K562 (cell line): ENCODE measurements around the gene TMEM43. TPM values are rescaled to one million over a fixed set of nuclear protein-coding genes. Genes with fewer than 3 reads are reported as not detected.

Experiments used
- E2F8 ChIP-seq: fragments of 450-650 bp; IDR thresholded peaks from 2 replicates; pipeline ENCODE4 v1.7.1; 2018; ENCODE audit warnings: mild to moderate bottlenecking, low read depth; ENCODE audit not compliant: partially characterized antibody
- FOSL1 ChIP-seq: fragments of 200-800 bp; sonication (Bioruptor generic); conservative IDR thresholded peaks from 2 replicates; pipeline ENCODE4 v1.6.1; 2016; ENCODE audit warnings: missing genetic modification characterization, missing compliant biosample characterization
- FUS ChIP-seq: fragments of 200-400 bp; formaldehyde crosslinking; optimal IDR thresholded peaks from 2 replicates; pipeline ENCODE3; 2017; ENCODE audit warnings: low read depth, low read length
- NKRF ChIP-seq: fragments of 450-650 bp; IDR thresholded peaks from 2 replicates; pipeline ENCODE4 v1.6.1; 2016; ENCODE audit warnings: borderline replicate concordance
- NR1H2 ChIP-seq: sonication (generic); formaldehyde crosslinking; IDR thresholded peaks from 2 replicates; pipeline ENCODE4 v1.4.0; 2020; ENCODE audit warnings: mild to moderate bottlenecking, missing genetic modification reagents
- PML ChIP-seq: IDR thresholded peaks from 2 replicates; pipeline ENCODE4 v1.6.1; 2012; ENCODE audit warnings: low read length, inconsistent platforms
- SIRT6 ChIP-seq: IDR thresholded peaks from one replicate; pipeline ENCODE4 v1.6.1; 2012; ENCODE audit warnings: low read depth, mild to moderate bottlenecking, control low read depth, inconsistent platforms, low read length, moderate library complexity
- STAT6 ChIP-seq: sonication (generic); formaldehyde crosslinking; IDR thresholded peaks from 2 replicates; pipeline ENCODE4 v1.8.1; 2023; ENCODE audit warnings: mild to moderate bottlenecking, missing genetic modification reagents
- SUPT5H ChIP-seq: fragments of 450-650 bp; IDR thresholded peaks from 2 replicates; pipeline ENCODE4 v1.6.1; 2016
- THRB ChIP-seq: fragments of 450-650 bp; formaldehyde crosslinking; conservative IDR thresholded peaks from 2 replicates; pipeline ENCODE4 v1.4.0; 2022; ENCODE audit warnings: mild to moderate bottlenecking, missing genetic modification characterization
- ZBTB2 ChIP-seq: fragments of 450-650 bp; IDR thresholded peaks from 2 replicates; pipeline ENCODE4 v1.6.1; 2016; ENCODE audit warnings: antibody characterized with exemption
- ZNF174 ChIP-seq: fragments of 250-450 bp; sonication (Bioruptor Pico); IDR thresholded peaks from 2 replicates; pipeline ENCODE4 v1.4.0; 2020; ENCODE audit warnings: mild to moderate bottlenecking
- ZNF561 ChIP-seq: fragments of 450-650 bp; formaldehyde crosslinking; conservative IDR thresholded peaks from 2 replicates; pipeline ENCODE4 v1.4.0; 2020; ENCODE audit warnings: mild to moderate bottlenecking, moderate library complexity
- ZNF639 ChIP-seq, 2 experiments: fragments of 200-800 bp in 1 of 2; sonication (Bioruptor generic) in 1 of 2; sonication (generic) in 1 of 2; formaldehyde crosslinking in 1 of 2; IDR thresholded peaks in 1 of 2; conservative IDR thresholded peaks in 1 of 2; 2 replicates each; pipeline versions ENCODE4 v1.5.0 to v1.6.1; 2016 to 2020; ENCODE audit warnings: missing compliant biosample characterization in 1 of 2, missing genetic modification characterization in 1 of 2, missing genetic modification reagents in 1 of 2
- polyA plus RNA-seq, 8 experiments: library from polyadenylated mRNA; depleted of rRNA in 4 of 8; stranded (reverse) in 5 of 8; unstranded in 3 of 8; fragments of >200 nt; fragmentation: Nextera tagmentation in 2 of 8; fragmentation: Illumina TruSeq in 1 of 8; extraction: Ambion mirVana in 2 of 8; extraction: Trizol in 1 of 8; gene quantifications; 2 replicates each; pipeline versions ENCODE4 v1.2.1 to v1.2.3, GENCODE V29; 2011 to 2014; ENCODE audit warnings: inconsistent platforms in 1 of 8, missing spikeins in 1 of 8
- total RNA-seq, 7 experiments: library from RNA; depleted of rRNA in 6 of 7; stranded (reverse); fragments of >200 nt in 6 of 7; fragmentation: Illumina TruSeq in 2 of 7; extraction: Trizol in 2 of 7; gene quantifications; 2 replicates each; pipeline versions ENCODE4 v1.2.1 to v1.2.3, GENCODE V29; 2011 to 2021; ENCODE audit warnings: low replicate concordance in 1 of 7

The TMEM43 gene
- total and polyA plus RNA-seq, 9 of the 15 experiments (the other 6 are each of a cell fraction or from before 2014, with no cell fraction given), result 16.7 to 46.1 (median 35.7) TPM

GRCh38 chr3:14178247-14179113 is 53.6 kb downstream of the TMEM43 start, which contains the start of the genes LSM3 and XPC (continued):
- TF ChIP-seq ZBTB2, result no peak; the same call in none of the 2 replicates
- peak; percentile 85 for TF ChIP-seq E2F8
- TF ChIP-seq NR1H2 (CRISPR knock-in tag), result peak; percentile 71; the same call in 1 of the 2 replicates
- TF ChIP-seq ZNF639 (CRISPR knock-in tag; conservative IDR thresholded peaks at IDR 0.05 in 1 of 2, IDR thresholded peaks at IDR 0.05 in 1 of 2), result no peak
- peak; percentile 66 for TF ChIP-seq NKRF
- TF ChIP-seq THRB (CRISPR knock-in tag), result no peak; the same call in 1 of the 2 replicates
- peak; percentile 98 for TF ChIP-seq SUPT5H
- 0 out of 2 replicates have a peak, but pooled peaks have one; percentile 55 for TF ChIP-seq ZNF174
- TF ChIP-seq FUS, result no peak
- no peak for TF ChIP-seq ZNF561
- TF ChIP-seq FOSL1 (tag), result peak; percentile 82
- peak; percentile 79; the same call in 1 of the 2 replicates for TF ChIP-seq PML
- TF ChIP-seq STAT6 (CRISPR knock-in tag), result peak; percentile 99
- TF ChIP-seq SIRT6, result no peak
